ENCODE data around the gene CDK4.

CDK4 gene

GRCh38 chr12:57769594-57769993, 17.5 kb upstream of the CDK4 start:
- H4K20me1 ChIP-seq (ENCODE audit: insufficient read depth, low read length): no peaks in the 10 kb centered on the region
- H3K4me3 ChIP-seq (ENCODE audit: low read depth, low read length, poor library complexity, severe bottlenecking): no peak overlapping the region
- H3F3A ChIP-seq (ENCODE audit: insufficient read depth, low read length): no peaks in the 10 kb centered on the region
- H3K27me3 ChIP-seq (ENCODE audit: insufficient read depth, low read length): peaks cover 13% of the 10 kb centered on the region
- TF ChIP-seq EZH2 (IDR thresholded peaks at IDR 0.05; ENCODE audit: borderline replicate concordance, low read length) (no peak), CTCF (IDR thresholded peaks at IDR 0.05; ENCODE audit: low read length) (no peak)
- H3K9ac ChIP-seq (ENCODE audit: low read length): no peak overlapping the region
- peaks cover 36% of the 10 kb centered on the region for H3K4me1 ChIP-seq (ENCODE audit: insufficient read depth, low read length, severe bottlenecking)
- H3K4me2 ChIP-seq (ENCODE audit: low read length): no peak overlapping the region
- no peaks in the 10 kb centered on the region for H3K9me2 ChIP-seq (ENCODE audit: low read depth, low read length)
- peaks cover 35% of the 10 kb centered on the region for H3K36me3 ChIP-seq (ENCODE audit: insufficient read depth, low read length)
- H3K9me3 ChIP-seq (ENCODE audit: low read length): no peaks in the 10 kb centered on the region
- H3K79me2 ChIP-seq (ENCODE audit: insufficient read depth, low read length): no peaks in the 10 kb centered on the region
- H2AFZ ChIP-seq (ENCODE audit: low read length): no peak overlapping the region
- no peak overlapping the region for H3K27ac ChIP-seq (ENCODE audit: low read depth, low read length, poor library complexity, severe bottlenecking)

GRCh38 chr12:57767876-57768275, 15.8 kb upstream of the CDK4 start:
- Histone ChIP-seq H3K9ac (ENCODE audit: low read length) (no peak overlapping the region), H4K20me1 (ENCODE audit: insufficient read depth, low read length) (no peaks in the 10 kb centered on the region), H2AFZ (ENCODE audit: low read length) (no peak overlapping the region), H3K27me3 (ENCODE audit: insufficient read depth, low read length) (peaks cover 24% of the 10 kb centered on the region), H3K79me2 (ENCODE audit: insufficient read depth, low read length) (no peaks in the 10 kb centered on the region), H3K4me3 (ENCODE audit: low read depth, low read length, poor library complexity, severe bottlenecking) (no peak overlapping the region), H3K9me3 (ENCODE audit: low read length) (no peaks in the 10 kb centered on the region), H3K36me3 (ENCODE audit: insufficient read depth, low read length) (peaks cover 35% of the 10 kb centered on the region), H3K4me1 (ENCODE audit: insufficient read depth, low read length, severe bottlenecking) (peaks cover 36% of the 10 kb centered on the region), H3K4me2 (ENCODE audit: low read length) (no peak overlapping the region), H3F3A (ENCODE audit: insufficient read depth, low read length) (no peaks in the 10 kb centered on the region), H3K27ac (ENCODE audit: low read depth, low read length, poor library complexity, severe bottlenecking) (no peak overlapping the region), H3K9me2 (ENCODE audit: low read depth, low read length) (no peaks in the 10 kb centered on the region)
- TF ChIP-seq EZH2 (IDR thresholded peaks at IDR 0.05; ENCODE audit: borderline replicate concordance, low read length) (no peak), CTCF (IDR thresholded peaks at IDR 0.05; ENCODE audit: low read length) (no peak)

GRCh38 chr12:57767305-57767698, 15.2 kb upstream of the CDK4 start:
- Histone ChIP-seq H3K9ac (ENCODE audit: low read length) (no peak overlapping the region), H3F3A (ENCODE audit: insufficient read depth, low read length) (no peaks in the 10 kb centered on the region), H3K4me2 (ENCODE audit: low read length) (no peak overlapping the region), H3K9me3 (ENCODE audit: low read length) (no peaks in the 10 kb centered on the region), H3K4me3 (ENCODE audit: low read depth, low read length, poor library complexity, severe bottlenecking) (no peak overlapping the region), H3K27me3 (ENCODE audit: insufficient read depth, low read length) (peaks cover 24% of the 10 kb centered on the region), H2AFZ (ENCODE audit: low read length) (no peak overlapping the region), H3K9me2 (ENCODE audit: low read depth, low read length) (no peaks in the 10 kb centered on the region), H3K27ac (ENCODE audit: low read depth, low read length, poor library complexity, severe bottlenecking) (no peak overlapping the region), H3K79me2 (ENCODE audit: insufficient read depth, low read length) (no peaks in the 10 kb centered on the region), H4K20me1 (ENCODE audit: insufficient read depth, low read length) (no peaks in the 10 kb centered on the region), H3K36me3 (ENCODE audit: insufficient read depth, low read length) (peaks cover 35% of the 10 kb centered on the region), H3K4me1 (ENCODE audit: insufficient read depth, low read length, severe bottlenecking) (peaks cover 30% of the 10 kb centered on the region)
- TF ChIP-seq CTCF (IDR thresholded peaks at IDR 0.05; ENCODE audit: low read length) (no peak), EZH2 (IDR thresholded peaks at IDR 0.05; ENCODE audit: borderline replicate concordance, low read length) (no peak)
